Endometrial microvascular endothelial cells (primary cell): ENCODE data around the gene NR1I2. TPM values are rescaled to one million over a fixed set of nuclear protein-coding genes. Genes with fewer than 3 reads are reported as not detected.

Source experiments
- in situ Hi-C: cut with HindIII; loops from 2 replicates; pipeline ENCODE4 v1.10.0; 2017; ENCODE audit warnings: low sequenced_read_pairs, low pct_unique_long_range_greater_than_20kb; ENCODE audit errors: inconsistent ontology term
- total RNA-seq: library from RNA; depleted of rRNA; stranded (reverse); fragments of >200 nt; gene quantifications from one replicate; pipeline ENCODE4 v1.2.3, GENCODE V29; 2015; ENCODE audit errors: inconsistent ontology term

The NR1I2 gene
- total RNA-seq, 1 donor from 2014 or later = not detected

GRCh38 chr3:119862616-119863015 is 80.7 kb downstream of the NR1I2 start:
- in situ Hi-C loops = no loop called here

- in situ Hi-C loops = no loop called here
Measured at GRCh38 chr3:119864476-119864875, 82.6 kb downstream of the NR1I2 start.

Other genes with a start within 250 kb of the NR1I2 start
- not detected for gene CD80, start 222.5 kb upstream of the NR1I2 start, total RNA-seq
- gene ADPRH, start 202.6 kb upstream of the NR1I2 start, total RNA-seq = 22.7 TPM
- 12.8 TPM for gene PLA1A, start 184.2 kb upstream of the NR1I2 start, total RNA-seq
- not detected for gene POPDC2, start 121.5 kb upstream of the NR1I2 start, total RNA-seq
- gene COX17, start 104.7 kb upstream of the NR1I2 start, total RNA-seq = 9.8 TPM
- gene CFAP91, start 79.1 kb upstream of the NR1I2 start, total RNA-seq = not detected